CD4-positive, alpha-beta T cell treated with Interleukin-17A for 4 hours (primary cell): Measurements from ENCODE around the gene ACOXL.

Source experiments
- DNase-seq: peaks from one replicate; pipeline ENCODE4 v3.0.0-alpha.2; 2020; ENCODE audit warnings: mixed read lengths

ACOXL gene

DNA sequence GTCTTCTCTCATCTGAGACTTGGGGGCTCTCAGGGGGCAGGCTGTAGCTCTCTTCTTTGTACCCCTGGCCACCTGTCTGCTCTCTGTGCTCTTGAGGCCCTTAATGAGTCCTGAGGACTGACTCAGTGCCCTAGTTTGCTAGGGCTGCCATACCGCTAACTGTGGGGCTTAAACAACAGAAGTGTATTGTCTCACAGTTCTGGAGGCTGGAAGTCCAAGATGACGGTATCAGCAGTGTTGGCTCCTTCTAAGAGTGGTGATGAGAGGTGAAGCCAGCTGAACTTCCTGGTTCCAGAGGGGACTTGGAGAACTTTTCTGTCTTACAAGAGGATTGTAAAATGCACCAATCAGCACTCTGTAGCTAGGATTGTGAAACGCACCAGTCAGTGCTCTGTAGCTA is 67.0 kb downstream of the ACOXL start:
- DNase-seq = no peak

DNA sequence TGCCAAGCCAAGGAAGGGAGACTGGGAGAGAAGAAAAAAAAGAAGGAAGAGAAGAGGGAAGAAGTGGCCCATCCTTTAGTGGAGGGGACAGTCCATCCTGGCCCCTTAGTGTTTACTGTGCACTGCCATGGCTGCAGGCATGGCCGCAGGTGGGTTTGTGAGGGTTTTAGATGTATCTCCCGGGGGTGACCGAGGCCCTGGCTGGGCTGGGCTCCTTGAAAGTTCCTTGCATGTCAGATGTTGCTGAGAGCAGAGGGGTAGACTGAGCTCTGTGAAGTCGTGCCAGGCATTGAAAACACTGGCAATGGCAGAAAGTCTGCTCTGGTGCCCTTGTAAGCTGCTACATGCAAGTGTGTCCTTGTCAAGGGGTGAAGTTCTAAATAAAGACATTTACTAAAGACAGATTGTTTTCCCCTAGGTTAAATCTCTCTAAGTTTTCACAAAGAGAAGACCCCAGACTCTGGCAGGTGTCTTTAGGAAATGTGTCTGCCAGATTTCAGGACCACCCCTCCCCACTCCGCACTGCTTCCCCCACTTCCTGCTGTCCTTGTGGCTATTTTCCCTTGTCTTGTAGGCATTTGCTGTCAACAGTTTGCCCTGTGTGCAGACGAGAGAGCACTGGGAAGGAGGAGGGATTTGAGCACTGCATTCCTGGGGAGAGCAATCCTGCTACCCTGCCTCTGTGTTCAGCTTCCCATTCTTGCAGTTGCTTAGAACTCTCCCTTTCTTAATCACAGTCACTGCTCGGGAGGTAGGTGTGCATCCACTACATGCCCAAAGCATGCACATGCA is 68.4 kb downstream of the ACOXL start:
- DNase-seq = no peak

DNA sequence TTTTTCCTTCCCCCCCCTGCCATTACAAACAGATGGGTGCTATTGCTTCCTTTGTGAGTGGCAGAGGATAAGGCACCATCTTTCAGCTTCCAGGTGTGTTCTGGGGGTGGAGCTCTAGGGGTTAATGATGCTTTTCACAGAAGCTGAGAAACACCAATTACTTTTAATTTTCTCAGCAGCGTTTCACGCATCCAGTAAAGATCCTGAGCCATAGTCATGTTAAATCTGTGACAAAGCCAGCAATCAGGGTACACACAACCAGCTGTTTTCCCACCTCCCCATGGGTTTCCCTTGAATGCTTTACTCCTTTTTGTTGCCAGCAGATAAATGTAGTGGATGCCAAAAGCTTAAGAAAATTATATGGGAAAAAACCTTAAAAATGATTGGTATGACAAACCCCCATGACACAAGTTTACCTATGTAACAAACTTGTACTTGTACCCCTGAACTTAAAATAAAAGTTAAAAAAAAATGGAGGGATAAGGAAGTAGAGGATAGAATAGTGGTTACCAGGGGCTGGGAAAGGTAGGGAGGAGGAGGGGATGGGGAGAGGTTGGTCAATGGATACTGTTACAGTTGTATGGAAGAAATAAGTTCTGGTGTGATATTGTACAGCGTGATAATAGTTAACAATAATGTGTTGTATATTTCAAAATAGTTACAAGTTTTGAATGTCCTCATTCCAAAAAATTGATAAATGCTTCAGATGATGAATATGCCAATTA is 70.0 kb downstream of the ACOXL start:
- no peak for DNase-seq

- no peak for DNase-seq
These were observed 72.1 kb downstream of the ACOXL start for GRCh38 chr2:110804433-110804832.

- peak; percentile 44 for DNase-seq
These were observed 72.5 kb downstream of the ACOXL start for GRCh38 chr2:110804915-110805314.

GRCh38 chr2:110805894-110806452 is 73.6 kb downstream of the ACOXL start:
- no peak for DNase-seq

- DNase-seq = no peak
These were observed 75.1 kb downstream of the ACOXL start for GRCh38 chr2:110807522-110807921.

GRCh38 chr2:110810404-110810803 is 78.0 kb downstream of the ACOXL start:
- DNase-seq = no peak

GRCh38 chr2:110812726-110813645 is 80.6 kb downstream of the ACOXL start:
- DNase-seq = no peak

DNA sequence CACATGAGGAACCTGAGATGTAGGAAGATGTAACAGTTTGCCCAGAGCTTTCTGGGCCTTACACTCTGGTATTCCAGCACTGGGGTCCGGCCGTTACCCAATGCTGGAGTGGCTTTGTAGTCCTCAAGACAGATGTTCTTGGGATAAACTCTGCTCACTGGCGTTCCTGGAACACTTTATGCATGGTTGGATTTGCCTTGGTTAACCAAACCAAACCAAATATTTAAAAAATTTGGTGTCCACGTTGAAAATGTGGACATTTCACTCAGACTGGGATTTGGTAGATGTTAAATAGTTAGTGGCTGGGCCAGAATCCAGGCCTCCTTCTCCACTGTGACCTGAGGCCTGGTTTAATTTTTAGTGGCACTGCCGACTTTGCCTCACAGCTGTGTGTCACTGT is 81.5 kb downstream of the ACOXL start:
- no peak for DNase-seq

- no peak for DNase-seq
These were observed 83.6 kb downstream of the ACOXL start for GRCh38 chr2:110815938-110816337.

GRCh38 chr2:110816404-110817365 is 84.3 kb downstream of the ACOXL start:
- DNase-seq = no peak

DNA sequence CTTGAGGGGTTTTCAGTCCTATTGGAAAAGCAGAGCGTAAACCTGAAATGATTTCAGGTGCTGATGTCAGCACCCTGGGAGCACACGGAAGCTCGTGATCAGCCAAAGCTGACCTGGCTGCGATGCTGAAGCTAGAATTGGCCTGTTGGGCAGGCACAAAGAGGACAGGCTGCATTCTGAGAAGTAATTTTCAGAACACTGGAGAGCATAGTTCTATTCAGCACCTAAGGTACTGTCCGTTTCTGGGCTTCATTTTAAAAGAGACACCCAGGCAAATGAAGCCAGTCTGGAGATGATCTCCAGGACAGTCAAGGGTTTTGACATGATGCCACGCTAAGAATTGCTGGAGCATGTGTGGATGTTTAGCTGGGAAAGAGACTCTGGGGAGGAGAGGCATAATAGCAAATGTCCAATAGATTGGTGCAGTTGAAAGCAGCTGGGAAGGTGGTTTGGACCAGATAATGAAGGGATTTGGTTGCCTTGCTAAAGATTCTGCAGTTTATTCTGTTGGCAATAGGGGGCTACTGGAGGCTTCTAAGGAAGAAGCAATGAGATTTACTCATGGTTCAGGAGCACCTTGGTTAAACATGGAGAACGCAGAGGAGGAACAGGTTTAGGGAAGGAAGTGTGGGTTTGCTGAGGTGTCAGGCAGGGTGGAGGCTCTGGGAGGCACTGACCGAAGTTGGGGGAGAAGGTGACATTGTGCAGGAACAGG is 86.6 kb downstream of the ACOXL start:
- no peak for DNase-seq

DNA sequence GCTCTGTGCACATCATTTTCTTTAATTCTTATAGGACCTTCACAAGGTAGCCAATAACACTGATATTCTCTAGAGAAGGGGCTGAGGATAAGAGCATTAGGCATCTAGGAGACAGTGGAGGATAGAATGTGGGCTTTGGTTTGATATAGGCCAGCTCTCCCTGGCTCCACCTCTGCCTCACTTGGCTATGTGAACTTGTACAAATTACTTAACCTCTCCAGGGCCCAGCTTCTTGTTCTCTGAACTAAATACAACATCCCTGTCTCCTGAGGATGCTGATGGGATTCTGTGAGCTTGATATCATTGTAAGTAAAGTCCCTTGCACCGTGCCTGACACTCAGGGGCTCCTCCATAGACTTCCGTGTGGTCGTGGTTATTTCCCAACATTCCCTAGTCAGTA is 87.3 kb downstream of the ACOXL start:
- no peak for DNase-seq

- DNase-seq = no peak
These were observed 87.8 kb downstream of the ACOXL start for GRCh38 chr2:110820128-110820527.

- no peak for DNase-seq
These were observed 90.8 kb downstream of the ACOXL start for GRCh38 chr2:110823165-110823564.

GRCh38 chr2:110827511-110827910 is 95.1 kb downstream of the ACOXL start:
- DNase-seq = no peak

DNA sequence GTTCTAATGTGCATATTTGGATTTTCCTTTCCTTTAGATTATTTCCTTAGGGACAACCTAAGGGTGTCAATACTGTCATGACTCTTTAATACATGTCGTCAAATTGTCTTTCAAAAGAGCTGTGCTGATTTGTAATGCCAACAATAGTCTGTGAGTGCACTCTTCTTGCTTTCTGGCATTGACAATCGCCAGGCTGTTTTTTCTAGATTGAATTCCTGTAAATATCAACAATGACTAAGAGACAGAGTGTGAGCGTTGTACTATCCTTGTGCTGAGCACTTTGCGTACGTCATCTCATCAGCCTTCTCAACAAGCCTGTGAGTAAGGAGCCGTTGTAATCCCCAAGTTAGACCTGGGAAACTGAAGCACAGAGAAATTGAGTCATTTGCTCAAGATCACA is 96.0 kb downstream of the ACOXL start:
- no peak for DNase-seq

DNA sequence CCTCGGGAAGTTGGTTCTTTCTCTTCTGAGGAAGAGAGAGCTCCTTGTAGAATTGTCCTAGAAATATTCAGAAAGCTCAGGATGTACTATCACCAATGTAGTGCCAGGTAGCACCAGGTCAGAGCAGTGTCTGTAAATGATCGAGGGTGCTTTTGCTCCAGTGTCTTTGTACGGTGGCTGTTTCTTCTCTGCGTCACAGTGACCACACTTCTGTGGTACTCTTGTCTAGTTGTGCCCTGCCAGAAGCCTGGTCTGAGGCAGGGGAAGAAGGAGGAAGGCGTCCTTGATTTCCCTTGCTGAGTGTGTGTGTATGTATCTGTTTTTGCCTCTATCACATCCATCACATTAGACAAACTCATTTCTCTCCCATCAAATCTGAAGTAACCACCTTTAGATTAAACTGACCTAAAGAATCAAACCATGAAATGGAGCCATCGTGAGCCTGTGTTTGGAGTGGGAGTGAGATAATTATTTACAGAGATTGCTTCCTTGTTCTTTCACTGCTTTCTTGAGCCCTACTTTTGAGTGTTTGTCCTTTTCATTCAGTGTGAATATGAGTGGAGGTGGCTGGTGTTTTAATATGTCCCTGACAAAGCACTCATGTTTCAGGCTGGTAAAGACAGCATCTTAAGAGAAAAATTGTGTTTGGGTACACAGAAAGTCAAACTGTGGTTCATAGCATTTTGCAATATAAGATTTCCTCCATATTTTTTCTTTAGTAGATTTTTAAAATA is 97.2 kb downstream of the ACOXL start:
- no peak for DNase-seq

DNA sequence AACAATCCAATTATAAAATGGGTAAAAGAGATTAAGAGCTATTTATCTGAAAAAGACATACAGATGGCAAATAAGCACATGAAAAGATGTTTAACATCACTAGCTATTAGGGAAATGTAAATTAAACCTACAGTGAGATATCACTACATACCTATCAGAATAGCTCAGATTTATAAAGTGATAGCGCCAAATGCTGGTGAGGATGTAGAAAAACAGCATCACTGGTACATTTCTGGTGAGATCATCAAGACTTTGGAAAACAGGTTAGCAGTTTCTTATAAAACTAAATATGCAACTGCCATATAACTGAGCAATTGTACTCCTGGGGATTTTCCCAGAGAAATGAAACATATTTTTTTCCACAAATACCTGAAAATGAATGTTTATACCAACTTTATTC is 100.4 kb downstream of the ACOXL start:
- no peak for DNase-seq
